GM23338 (cell line): ENCODE data around the gene GADD45A.

Source experiments
- POLR2AphosphoS5 ChIP-seq: IDR thresholded peaks from 2 replicates; pipeline ENCODE4 v1.6.1; 2016; ENCODE audit warnings: antibody characterized with exemption, low read depth
- TF ChIP-seq, protein P1 (sequence below), 2 experiments: fragments of 200-600 bp in 1 of 2; sonication (generic) in 1 of 2; conservative IDR thresholded peaks; 2 replicates each; pipeline versions ENCODE4 v1.5.1 to v1.6.1; 2016 to 2017; ENCODE audit warnings: antibody characterized with exemption in 2 of 2, low read depth in 2 of 2, mild to moderate bottlenecking in 2 of 2, moderate library complexity in 1 of 2

DNA sequence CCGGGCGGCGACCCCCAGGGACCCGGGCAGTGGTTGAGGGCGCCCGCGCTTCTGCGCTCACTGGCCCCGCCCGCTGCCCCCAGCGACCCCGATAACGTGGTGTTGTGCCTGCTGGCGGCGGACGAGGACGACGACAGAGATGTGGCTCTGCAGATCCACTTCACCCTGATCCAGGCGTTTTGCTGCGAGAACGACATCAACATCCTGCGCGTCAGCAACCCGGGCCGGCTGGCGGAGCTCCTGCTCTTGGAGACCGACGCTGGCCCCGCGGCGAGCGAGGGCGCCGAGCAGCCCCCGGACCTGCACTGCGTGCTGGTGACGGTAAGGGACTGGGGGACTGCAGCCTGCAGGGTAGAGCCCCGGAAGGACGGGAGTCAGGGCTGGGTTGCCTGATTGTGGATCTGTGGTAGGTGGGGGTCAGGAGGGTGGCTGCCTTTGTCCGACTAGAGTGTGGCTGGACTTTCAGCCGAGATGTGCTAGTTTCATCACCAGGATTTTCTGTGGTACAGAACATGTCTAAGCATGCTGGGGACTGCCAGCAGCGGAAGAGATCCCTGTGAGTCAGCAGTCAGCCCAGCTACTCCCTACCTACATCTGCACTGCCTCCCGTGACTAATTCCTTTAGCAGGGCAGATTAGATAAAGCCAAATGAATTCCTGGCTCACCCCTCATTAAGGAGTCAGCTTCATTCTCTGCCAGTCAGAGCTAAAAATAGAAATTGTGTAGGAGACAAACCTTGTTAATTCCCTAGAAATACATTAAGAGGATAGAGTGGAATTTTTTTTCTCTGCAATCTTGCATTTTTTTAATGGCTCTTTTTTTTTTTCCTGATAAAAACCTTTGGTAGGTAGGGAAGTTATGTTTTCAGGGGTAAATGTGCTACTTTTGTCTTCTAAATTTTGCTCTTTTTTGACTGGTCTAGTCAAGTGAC is 1.5 kb downstream of the GADD45A start:
- TF ChIP-seq, protein P1, sequence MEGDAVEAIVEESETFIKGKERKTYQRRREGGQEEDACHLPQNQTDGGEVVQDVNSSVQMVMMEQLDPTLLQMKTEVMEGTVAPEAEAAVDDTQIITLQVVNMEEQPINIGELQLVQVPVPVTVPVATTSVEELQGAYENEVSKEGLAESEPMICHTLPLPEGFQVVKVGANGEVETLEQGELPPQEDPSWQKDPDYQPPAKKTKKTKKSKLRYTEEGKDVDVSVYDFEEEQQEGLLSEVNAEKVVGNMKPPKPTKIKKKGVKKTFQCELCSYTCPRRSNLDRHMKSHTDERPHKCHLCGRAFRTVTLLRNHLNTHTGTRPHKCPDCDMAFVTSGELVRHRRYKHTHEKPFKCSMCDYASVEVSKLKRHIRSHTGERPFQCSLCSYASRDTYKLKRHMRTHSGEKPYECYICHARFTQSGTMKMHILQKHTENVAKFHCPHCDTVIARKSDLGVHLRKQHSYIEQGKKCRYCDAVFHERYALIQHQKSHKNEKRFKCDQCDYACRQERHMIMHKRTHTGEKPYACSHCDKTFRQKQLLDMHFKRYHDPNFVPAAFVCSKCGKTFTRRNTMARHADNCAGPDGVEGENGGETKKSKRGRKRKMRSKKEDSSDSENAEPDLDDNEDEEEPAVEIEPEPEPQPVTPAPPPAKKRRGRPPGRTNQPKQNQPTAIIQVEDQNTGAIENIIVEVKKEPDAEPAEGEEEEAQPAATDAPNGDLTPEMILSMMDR (conservative IDR thresholded peaks at IDR 0.05; ENCODE audit: low read depth in 2 of 2), result no peak; a peak in 1 of 4 replicates
- 0 out of 2 replicates have a peak, but pooled peaks have one; percentile 7 for TF ChIP-seq POLR2AphosphoS5
